Activated CD8-positive, alpha-beta memory T cell treated with anti-CD3 and anti-CD28 coated beads, Interleukin-2, amount 10 ng/mL, durations not matched to agents 7 days and 5 days (primary cell): Measurements from ENCODE around the gene LNX2. TPM values are rescaled to one million over a fixed set of nuclear protein-coding genes. Genes with fewer than 3 reads are reported as not detected.

Source experiments
- ATAC-seq: fragments of 150-1000 bp; cut with Tn5 transposase; one replicate; pipeline ENCODE4 v1.10.0; 2021; ENCODE audit warnings: moderate library complexity
- CTCF ChIA-PET: fragments of 350-600 bp; sonication (Branson Sonifier 250); formaldehyde crosslinking; loops from one replicate; lab custom pipeline; 2021; ENCODE audit warnings: antibody characterized with exemption; lab: Charles Lee
- DNase-seq: peaks from one replicate; pipeline ENCODE4 v3.0.0-alpha.2; 2020
- H3K27ac Mint-ChIP-seq: one replicate; pipeline ENCODE4 v1.8.0; 2021; ENCODE audit warnings: mild to moderate bottlenecking, mixed read lengths
- H3K27me3 Mint-ChIP-seq: one replicate; pipeline ENCODE4 v1.8.0; 2021; ENCODE audit warnings: mixed read lengths
- H3K36me3 Mint-ChIP-seq: one replicate; pipeline ENCODE4 v1.8.0; 2021; ENCODE audit warnings: mild to moderate bottlenecking, mixed read lengths
- H3K4me1 Mint-ChIP-seq: one replicate; pipeline ENCODE4 v1.8.0; 2021; ENCODE audit warnings: mixed read lengths
- H3K4me3 Mint-ChIP-seq: one replicate; pipeline ENCODE4 v1.8.0; 2021; ENCODE audit warnings: mild to moderate bottlenecking, moderate library complexity, mixed read lengths
- H3K9me3 Mint-ChIP-seq: one replicate; pipeline ENCODE4 v1.8.0; 2022; ENCODE audit warnings: low read depth, mixed read lengths
- total RNA-seq, 2 experiments: library from RNA; stranded (reverse); gene quantifications; one replicate each; pipeline ENCODE4 v1.2.3, GENCODE V29; 2021

The LNX2 gene
- total RNA-seq, 2 experiments from 2014 or later = 5.9 to 6.6 TPM

DNA sequence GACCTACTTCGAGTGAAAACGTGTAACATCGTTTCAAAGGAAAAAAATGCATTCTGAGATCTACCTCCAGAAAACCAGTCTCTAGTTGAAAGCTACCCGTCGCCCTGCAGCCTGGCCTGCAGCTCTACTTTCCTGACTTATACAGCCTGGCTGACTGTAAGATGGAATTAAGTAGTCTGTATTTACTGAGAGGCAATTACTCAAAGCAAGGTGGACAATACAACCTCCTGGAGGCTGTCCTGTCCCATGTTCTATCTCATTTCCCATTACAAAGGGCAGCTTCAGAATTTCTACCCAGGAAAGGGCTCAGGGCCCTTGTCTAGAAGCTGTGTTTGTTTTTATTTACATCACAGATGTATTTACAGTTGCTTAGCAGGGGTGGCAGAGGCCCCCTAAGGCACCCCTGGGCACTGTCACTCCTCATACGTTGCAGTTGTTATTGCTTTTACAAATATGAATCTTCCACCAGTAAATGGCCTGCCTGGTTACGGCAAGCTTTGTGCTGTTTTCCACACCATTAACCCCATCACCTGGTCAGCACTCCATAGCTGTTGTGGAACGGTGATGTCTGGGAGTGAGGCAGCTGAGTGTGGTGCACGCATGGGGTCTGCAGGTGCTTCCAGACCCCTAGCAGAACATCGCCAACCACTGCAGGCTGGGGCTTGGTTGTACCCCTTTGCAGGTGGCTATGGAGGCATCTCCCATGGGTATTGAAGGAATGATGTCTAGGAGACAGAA is 123.6 kb downstream of the LNX2 start:
- H3K27me3 Mint-ChIP-seq = peaks cover 6% of the 10 kb centered on the region

DNA sequence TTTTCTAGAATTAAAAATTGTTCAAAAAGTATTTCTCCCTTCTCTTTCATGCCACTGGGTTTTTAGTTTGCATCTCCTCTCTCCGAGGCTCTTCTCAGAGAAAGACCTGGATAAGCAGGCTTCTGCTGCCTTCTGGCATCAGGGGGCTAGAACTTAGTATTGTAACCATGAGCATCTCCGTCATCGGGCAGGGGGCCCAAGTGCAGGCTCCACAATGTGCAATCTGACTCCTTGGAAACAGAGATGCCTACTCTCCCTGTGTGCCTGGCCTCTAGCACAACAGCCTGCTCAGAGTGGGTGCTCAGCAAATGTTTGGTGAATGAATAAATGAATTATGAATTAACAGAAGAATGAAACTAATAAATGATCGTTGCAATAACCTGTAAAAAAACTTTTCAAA is 124.3 kb downstream of the LNX2 start:
- Mint-ChIP-seq H3K36me3 (no peaks in the 10 kb centered on the region), H3K4me1 (no peaks in the 10 kb centered on the region), H3K4me3 (no peak overlapping the region), H3K27ac (no peak overlapping the region), H3K9me3 (no peaks in the 10 kb centered on the region), H3K27me3 (peaks cover 6% of the 10 kb centered on the region)
- ATAC-seq (no peak), DNase-seq (no peak)
- CTCF ChIA-PET = interaction anchor here (1.2 to 1.3 kb wide), 2 partner anchors 116 to 333 kb away, joined by 3 read pairs; no protein-coding TSS in a partner anchor

More for the DNA sequence above, 123.6 kb downstream of the LNX2 start:
- Mint-ChIP-seq H3K27ac (no peak overlapping the region), H3K36me3 (no peaks in the 10 kb centered on the region), H3K4me1 (no peaks in the 10 kb centered on the region), H3K4me3 (no peak overlapping the region), H3K9me3 (no peaks in the 10 kb centered on the region)
- no peak for DNase-seq
- CTCF ChIA-PET = interaction anchor here (1.3 kb wide), 1 partner anchor 117 kb away, joined by 3 read pairs; no protein-coding TSS in a partner anchor
- no peak for ATAC-seq

Other genes starting within 250 kb of the LNX2 start
- 100 to 1,000 TPM; 189 to 225 TPM for gene GTF3A, start 195.9 kb downstream of the LNX2 start, total RNA-seq
- 10 to 100 TPM; 41.2 to 47.3 TPM for gene MTIF3, start 170.0 kb downstream of the LNX2 start, total RNA-seq
- gene POLR1D, start 1.4 kb upstream of the LNX2 start, total RNA-seq = 100 to 1,000 TPM in 1 of 2 experiments, 10 to 100 TPM in 1; 99.7 to 108 TPM
- not detected for gene GSX1, start 172.0 kb upstream of the LNX2 start, total RNA-seq